Adrenal gland (tissue), 5 donors: ENCODE results near the gene PRKG1.

Experiments used
- CTCF ChIP-seq, 6 experiments: fragments of 450-650 bp in 4 of 6; fragments of 200-600 bp in 2 of 6; sonication (generic) in 1 of 6; IDR thresholded peaks; 1 replicate in 5 of 6; 2 replicates in 1 of 6; pipeline versions ENCODE4 v1.5.1 to v1.8.0; 2016 to 2021; ENCODE audit warnings: antibody characterized with exemption in 6 of 6, mild to moderate bottlenecking in 2 of 6, moderate library complexity in 1 of 6
- POLR2A ChIP-seq, 2 donors: fragments of 450-650 bp; IDR thresholded peaks; one replicate each; pipeline ENCODE4 v1.6.1; 2017; ENCODE audit warnings: antibody characterized with exemption in 2 of 2, mild to moderate bottlenecking in 2 of 2, moderate library complexity in 1 of 2
- donor health status: DM: no; HTN: no; CAD: no.

GRCh38 chr10:51095444-51095843 is 21.2 kb downstream of the PRKG1 start:
- TF ChIP-seq CTCF (IDR thresholded peaks at IDR 0.05) (no peak), POLR2A (IDR thresholded peaks at IDR 0.05) (no peak)
